Sigmoid colon (tissue), 4 donors: ENCODE results near the gene CYP26B1.

Source experiments
- CTCF ChIP-seq, 4 experiments: fragments of 450-650 bp in 3 of 4; fragments of 200-600 bp in 1 of 4; IDR thresholded peaks; one replicate each; pipeline ENCODE4 v1.5.1; 2016 to 2019; ENCODE audit warnings: antibody characterized with exemption in 4 of 4, mild to moderate bottlenecking in 3 of 4, moderate library complexity in 2 of 4
- POLR2AphosphoS5 ChIP-seq, 4 donors: sonication (generic); formaldehyde crosslinking; IDR thresholded peaks; one replicate each; pipeline ENCODE4 v1.6.1; 2017; ENCODE audit warnings: antibody characterized with exemption in 4 of 4

GRCh38 chr2:72083751-72084583, 63.7 kb downstream of the CYP26B1 start:
- TF ChIP-seq CTCF (IDR thresholded peaks at IDR 0.05): no peak
- TF ChIP-seq POLR2AphosphoS5 (IDR thresholded peaks at IDR 0.05): no peak
